Lower lobe of right lung (tissue), 2 donors: ENCODE measurements around the gene P2RY12. TPM values are rescaled to one million over a fixed set of nuclear protein-coding genes. Genes with fewer than 3 reads are reported as not detected.

Experiments
- ATAC-seq, 2 donors: fragments of 200-7000 bp; cut with Tn5 transposase; one replicate each; pipeline ENCODE4 v1.9.1; 2020 to 2022; ENCODE audit warnings: mild to moderate bottlenecking in 2 of 2, moderate library complexity in 2 of 2
- DNase-seq: peaks from one replicate; pipeline ENCODE4 v3.0.0-alpha.2; 2020
- H3K27ac ChIP-seq: fragments of 200-600 bp; one replicate; pipeline ENCODE4 v1.8.0; 2022
- H3K27me3 ChIP-seq: fragments of 200-600 bp; one replicate; pipeline ENCODE4 v1.8.0; 2022; ENCODE audit warnings: low read depth
- H3K36me3 ChIP-seq: fragments of 200-600 bp; one replicate; pipeline ENCODE4 v1.8.0; 2022; ENCODE audit warnings: mild to moderate bottlenecking
- H3K4me1 ChIP-seq: fragments of 200-600 bp; one replicate; pipeline ENCODE4 v1.8.0; 2022
- H3K4me3 ChIP-seq: fragments of 200-600 bp; one replicate; pipeline ENCODE4 v1.8.0; 2022; ENCODE audit warnings: mild to moderate bottlenecking
- H3K9me3 ChIP-seq: fragments of 200-600 bp; one replicate; pipeline ENCODE4 v1.8.0; 2022
- CTCF ChIP-seq: fragments of 200-600 bp; IDR thresholded peaks from one replicate; pipeline ENCODE4 v1.8.0; 2022; ENCODE audit warnings: antibody characterized with exemption, mild to moderate bottlenecking
- intact Hi-C: fragments of 100-400 bp; cut with DNase I; formaldehyde crosslinking; loops from one replicate; pipeline ENCODE4 v1.11.0; 2022
- total RNA-seq: library from RNA; stranded (reverse); fragmentation: NEBNext Ultra II Directional; extraction: Animal tissue kit (Norgen Biotek cat#: 25700); gene quantifications from one replicate; pipeline ENCODE4 v1.2.1, GENCODE V29; 2021
- donor health status: DM: no; HTN: yes; CAD: no; lungs with severe emphysema.

P2RY12 gene
- total RNA-seq, 1 donor from 2014 or later: 6.2 TPM

- no peaks in the 10 kb centered on the region for H3K4me1 ChIP-seq
- H3K36me3 ChIP-seq: no peaks in the 10 kb centered on the region
- DNase-seq: no peak
- intact Hi-C loops: no loop called here
- H3K27me3 ChIP-seq: no peaks in the 10 kb centered on the region
- TF ChIP-seq CTCF: no peak
- no peaks in the 10 kb centered on the region for H3K9me3 ChIP-seq
- H3K27ac ChIP-seq: no peak overlapping the region
- H3K4me3 ChIP-seq: no peak overlapping the region
- no peak for ATAC-seq
Observed at GRCh38 chr3:151403246-151403645, 18.7 kb upstream of the P2RY12 start.

GRCh38 chr3:151402349-151402748 is 17.8 kb upstream of the P2RY12 start:
- Histone ChIP-seq H3K4me3 (no peak overlapping the region), H3K36me3 (no peaks in the 10 kb centered on the region), H3K9me3 (no peaks in the 10 kb centered on the region), H3K27me3 (no peaks in the 10 kb centered on the region), H3K4me1 (no peaks in the 10 kb centered on the region), H3K27ac (no peak overlapping the region)
- intact Hi-C loops: no loop called here
- TF ChIP-seq CTCF: no peak
- no peak for ATAC-seq
- no peak for DNase-seq

- ATAC-seq (no peak), DNase-seq (no peak)
- intact Hi-C loops: no loop called here
- Histone ChIP-seq H3K27me3 (no peaks in the 10 kb centered on the region), H3K36me3 (no peaks in the 10 kb centered on the region), H3K9me3 (no peaks in the 10 kb centered on the region), H3K27ac (no peak overlapping the region), H3K4me1 (no peaks in the 10 kb centered on the region), H3K4me3 (no peak overlapping the region)
- no peak for TF ChIP-seq CTCF
Observed at GRCh38 chr3:151400341-151400740, 15.8 kb upstream of the P2RY12 start.

GRCh38 chr3:151398895-151399294 is 14.3 kb upstream of the P2RY12 start:
- no peaks in the 10 kb centered on the region for H3K4me1 ChIP-seq
- DNase-seq: no peak
- TF ChIP-seq CTCF: no peak
- no peaks in the 10 kb centered on the region for H3K27me3 ChIP-seq
- H3K36me3 ChIP-seq: no peaks in the 10 kb centered on the region
- H3K27ac ChIP-seq: no peak overlapping the region
- intact Hi-C loops: no loop called here
- H3K4me3 ChIP-seq: no peak overlapping the region
- no peaks in the 10 kb centered on the region for H3K9me3 ChIP-seq
- no peak for ATAC-seq

GRCh38 chr3:151395806-151396205 is 11.3 kb upstream of the P2RY12 start:
- DNase-seq: no peak
- H3K27me3 ChIP-seq: no peaks in the 10 kb centered on the region
- ATAC-seq: no peak
- intact Hi-C loops: no loop called here
- H3K36me3 ChIP-seq: no peaks in the 10 kb centered on the region
- no peak overlapping the region for H3K4me3 ChIP-seq
- H3K4me1 ChIP-seq: no peaks in the 10 kb centered on the region
- H3K9me3 ChIP-seq: no peaks in the 10 kb centered on the region
- H3K27ac ChIP-seq: no peak overlapping the region
- no peak for TF ChIP-seq CTCF

GRCh38 chr3:151394611-151395010 is 10.1 kb upstream of the P2RY12 start:
- Histone ChIP-seq H3K27ac (no peak overlapping the region), H3K4me3 (no peak overlapping the region), H3K4me1 (no peaks in the 10 kb centered on the region), H3K27me3 (no peaks in the 10 kb centered on the region), H3K36me3 (no peaks in the 10 kb centered on the region), H3K9me3 (no peaks in the 10 kb centered on the region)
- no peak for ATAC-seq
- intact Hi-C loops: no loop called here
- DNase-seq: no peak
- TF ChIP-seq CTCF: no peak
